NCI-H226 (cell line): Measurements from ENCODE around the gene EXOC4.

ENCODE experiments used
- DNase-seq: peaks from one replicate; pipeline ENCODE4 v3.0.0-alpha.2; 2015

Gene EXOC4

DNA sequence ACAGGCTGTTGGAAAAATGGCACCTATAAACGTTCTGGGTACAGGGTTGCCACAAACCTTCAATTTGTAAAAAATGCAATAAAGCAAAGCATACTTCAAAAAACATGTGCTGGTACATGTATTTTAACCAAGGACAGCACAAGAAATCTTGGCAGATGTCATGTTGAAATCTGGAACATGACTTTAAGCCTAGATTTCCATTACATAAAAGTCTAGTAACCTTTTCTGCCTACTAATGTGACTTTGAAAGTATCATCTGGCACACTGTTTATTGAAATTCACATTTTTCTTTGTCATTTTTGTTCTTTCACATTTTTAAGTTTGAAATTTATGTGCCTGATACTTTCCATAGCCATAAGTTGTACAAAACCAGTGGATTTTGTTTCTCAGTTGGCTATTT, 296.8 kb downstream of the EXOC4 start:
- no peak for DNase-seq

DNA sequence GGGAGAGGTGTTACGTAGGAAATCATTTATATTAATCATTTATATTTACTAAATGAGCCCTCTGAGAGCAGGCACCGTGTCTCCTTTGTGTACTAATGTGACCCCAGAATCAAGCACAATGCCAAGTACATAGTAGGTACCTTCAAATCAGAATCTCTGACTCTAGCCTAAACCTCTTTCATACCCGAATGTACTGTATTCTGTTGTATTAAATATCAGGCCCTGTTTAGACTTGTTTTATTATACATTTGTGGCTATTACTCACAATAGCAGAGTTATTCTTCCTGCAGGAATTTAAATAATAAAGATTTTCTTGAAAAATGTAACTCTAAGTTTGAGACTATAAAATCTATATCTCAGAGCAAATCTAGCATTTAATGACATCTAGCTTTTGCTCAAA, 297.3 kb downstream of the EXOC4 start:
- no peak for DNase-seq

DNA sequence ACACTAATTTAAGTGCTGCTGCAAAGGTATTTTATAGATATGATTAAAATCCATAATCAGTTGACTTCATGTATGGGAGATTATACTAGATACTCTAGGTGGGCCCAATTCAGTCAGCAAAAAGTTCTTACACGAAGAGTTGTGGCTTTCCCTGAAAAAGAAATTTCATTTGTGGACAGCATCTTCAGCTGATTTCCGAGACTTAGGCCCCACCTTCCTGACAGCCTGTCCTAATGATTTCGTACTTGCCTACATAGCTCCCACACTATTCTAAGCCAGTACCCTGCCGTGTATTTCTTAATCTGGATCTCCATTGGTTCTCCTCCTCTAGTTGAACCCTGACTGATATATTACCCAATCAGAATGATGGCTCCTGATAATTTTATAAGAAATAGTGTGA, 297.9 kb downstream of the EXOC4 start:
- DNase-seq: no peak

DNA sequence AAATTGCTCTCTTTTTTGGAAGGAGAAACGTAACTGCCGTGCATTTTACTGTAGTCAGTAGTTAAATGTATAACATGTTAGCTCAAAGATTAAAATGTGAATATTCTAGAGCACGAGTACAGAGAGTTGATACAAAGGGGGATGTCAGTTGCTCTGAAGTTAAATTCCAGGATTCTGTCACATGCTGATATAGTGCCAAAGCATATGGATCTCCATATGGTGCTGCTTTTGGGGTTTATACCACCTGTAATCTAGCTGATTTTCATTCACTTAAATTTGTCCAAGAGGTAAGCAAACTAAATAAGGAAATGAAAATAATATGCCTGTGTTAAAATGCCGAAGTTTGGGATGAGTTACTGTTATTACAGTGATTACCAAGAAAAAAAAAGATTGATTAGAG, 298.6 kb downstream of the EXOC4 start:
- no peak for DNase-seq

DNA sequence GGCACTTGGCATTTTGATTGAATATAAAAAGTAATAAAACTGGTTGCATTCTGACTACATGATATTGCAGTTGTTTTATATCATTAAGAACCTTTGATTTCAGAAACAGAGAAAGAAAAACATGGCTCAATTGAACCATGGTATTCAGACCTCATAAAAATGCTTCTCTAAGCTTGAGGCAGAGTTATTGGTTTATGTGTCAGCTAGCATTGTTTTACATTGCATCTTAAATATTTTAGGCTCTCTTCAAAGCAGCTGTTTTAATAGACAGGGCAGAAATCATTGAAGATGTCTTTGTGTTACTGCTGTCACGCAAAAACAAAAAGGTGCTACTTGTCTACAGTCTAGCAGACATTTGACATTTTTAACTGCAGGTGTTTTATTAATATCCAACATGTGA, 299.2 kb downstream of the EXOC4 start:
- DNase-seq: no peak

DNA sequence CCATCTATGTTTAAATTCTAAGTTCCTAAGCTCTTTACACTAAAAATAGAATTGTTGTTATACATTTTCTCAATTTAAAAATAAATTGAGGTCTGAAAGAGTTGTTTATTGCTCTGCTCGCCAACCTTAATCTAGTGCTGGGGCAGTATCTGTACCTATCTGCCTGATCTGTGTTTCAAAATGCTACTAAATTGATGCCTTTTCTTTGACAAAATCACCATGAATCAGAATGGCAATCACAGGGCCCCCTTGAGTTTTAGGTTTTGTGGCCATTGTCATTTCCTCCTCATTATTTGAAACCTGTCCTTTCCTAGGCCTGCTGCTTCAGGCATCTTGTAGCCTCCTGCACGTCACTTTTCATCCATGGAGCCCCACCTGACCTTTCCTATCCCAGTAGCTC, 301.5 kb downstream of the EXOC4 start:
- DNase-seq: no peak

DNA sequence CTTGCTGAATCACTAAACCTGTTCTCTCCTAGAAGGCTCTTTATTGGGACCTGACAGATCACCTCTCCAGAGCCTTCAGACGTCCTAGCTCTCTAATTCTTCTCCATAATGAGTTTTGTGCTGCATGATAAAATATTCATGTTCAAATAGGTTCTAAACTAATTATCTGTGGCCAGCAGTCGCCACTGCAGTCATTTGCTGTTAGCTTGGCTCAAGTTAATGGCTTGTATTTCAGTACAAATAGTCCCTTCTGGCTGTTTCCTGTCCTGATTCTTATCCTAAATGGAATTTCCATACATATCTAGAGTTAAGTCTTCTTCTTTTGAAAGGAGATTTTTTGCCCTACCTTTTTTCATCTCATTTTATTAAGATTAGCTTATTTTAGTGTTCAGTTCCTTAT, 303.2 kb downstream of the EXOC4 start:
- DNase-seq: no peak

DNA sequence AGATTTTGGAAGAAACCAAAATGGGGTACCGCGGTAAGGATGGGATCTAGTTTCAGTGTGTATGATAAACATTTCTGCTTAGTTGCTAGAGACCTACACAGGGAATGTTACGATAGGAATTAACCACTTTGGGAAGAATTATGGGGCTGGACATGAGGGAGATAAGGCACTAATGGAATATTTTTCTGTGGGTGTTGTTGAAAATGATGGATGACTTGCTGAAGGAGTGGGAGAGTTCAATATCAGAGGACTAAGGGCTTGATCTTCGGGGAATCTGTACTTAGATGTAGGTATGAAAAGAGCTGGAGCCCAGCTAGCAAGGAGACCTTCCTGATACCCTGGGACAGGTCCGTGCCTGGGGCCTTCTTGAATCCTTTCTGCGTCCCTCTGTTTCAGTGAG, 303.7 kb downstream of the EXOC4 start:
- DNase-seq: peak; percentile 22

DNA sequence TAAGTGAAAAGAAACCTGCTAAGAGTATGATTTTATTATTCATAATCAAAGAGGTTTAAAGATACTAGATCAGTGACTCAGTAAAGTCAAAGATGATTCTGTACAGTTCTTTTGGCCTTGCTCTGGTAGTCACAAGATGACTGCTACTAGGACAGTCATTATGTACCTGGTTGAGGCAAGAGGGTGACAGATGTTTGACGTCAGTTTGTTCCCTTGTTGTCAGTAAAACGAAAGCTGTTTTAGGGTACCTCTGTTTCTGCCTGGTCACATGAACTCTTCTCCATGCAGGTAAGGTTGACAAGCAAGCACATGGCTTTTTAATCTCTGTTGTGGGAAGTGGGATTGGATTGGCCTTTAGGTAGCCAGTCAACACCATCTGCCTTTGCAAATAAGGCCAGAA, 308.0 kb downstream of the EXOC4 start:
- no peak for DNase-seq

DNA sequence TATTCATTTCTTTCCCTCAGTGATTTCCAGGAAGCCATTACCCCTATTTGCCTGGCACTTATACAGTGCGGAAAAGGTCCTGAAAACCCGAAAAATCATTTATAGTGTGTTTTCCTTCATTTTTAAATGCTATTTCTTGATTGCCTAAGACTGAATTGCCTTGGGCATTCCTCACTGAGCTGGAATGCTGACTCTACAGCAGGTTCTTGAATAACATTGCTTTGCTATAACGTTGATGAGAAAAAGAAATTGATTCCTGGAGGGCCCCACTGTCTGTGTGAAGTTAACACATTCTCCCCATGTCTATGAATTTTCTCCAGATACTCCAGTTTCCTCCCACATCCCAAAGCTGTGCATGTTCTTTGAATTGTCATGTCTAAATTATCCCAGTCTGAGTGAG, 308.5 kb downstream of the EXOC4 start:
- no peak for DNase-seq

DNA sequence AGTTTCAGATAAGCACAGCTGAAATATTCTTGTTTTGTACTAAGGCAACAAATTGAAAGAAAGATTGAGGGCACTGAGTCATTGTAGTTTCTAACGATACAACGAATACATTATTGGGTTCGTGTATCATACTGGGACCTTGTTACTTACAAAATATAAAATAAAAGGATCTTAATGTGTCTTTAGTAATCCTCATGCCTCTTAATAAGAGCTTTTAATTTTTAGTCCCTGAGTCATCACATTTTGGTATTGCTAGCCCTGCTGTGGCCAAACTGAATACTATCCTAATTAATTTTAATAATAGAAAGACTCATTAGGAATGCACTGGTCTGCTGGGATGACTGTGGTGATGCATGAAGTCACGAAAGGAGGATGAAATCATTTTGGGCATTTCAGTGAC, 309.7 kb downstream of the EXOC4 start:
- DNase-seq: no peak

DNA sequence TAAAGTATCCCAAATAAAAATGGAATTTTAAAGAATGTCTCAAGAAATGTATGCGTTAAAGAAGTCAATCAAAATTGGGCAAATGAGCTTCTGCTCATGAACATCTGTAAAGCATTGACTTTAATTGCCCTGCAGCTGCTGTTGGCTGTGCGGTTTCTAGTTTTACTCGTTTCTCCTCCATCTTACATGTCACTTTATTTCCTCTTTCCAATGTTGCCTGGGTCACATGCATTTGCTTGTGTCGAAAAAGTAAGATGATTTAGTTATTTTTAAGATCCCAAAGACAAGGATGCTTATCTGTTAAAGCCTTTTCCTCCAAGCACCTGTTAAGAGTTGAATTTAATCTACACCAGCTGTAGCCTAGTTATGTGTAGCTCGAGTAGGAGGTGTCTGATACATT, 310.4 kb downstream of the EXOC4 start:
- no peak for DNase-seq

DNA sequence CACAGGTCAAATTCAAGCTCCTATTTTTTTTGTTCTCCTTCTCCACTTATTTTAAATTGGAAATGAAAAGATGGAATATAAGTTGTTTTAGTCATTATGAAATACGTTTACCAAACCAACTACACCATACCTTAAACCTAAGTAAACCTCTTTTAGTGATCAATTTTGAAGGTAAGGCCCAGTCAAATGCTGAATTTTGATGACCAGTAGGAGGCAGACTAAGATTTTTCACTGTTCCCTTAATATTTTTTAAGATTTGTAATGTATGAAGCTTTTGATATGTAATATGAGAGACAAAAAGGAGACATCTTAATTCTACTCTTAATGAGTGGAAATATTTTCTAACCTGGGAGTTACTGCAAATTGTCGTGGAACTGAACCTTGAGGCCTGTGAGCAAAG, 311.6 kb downstream of the EXOC4 start:
- no peak for DNase-seq

DNA sequence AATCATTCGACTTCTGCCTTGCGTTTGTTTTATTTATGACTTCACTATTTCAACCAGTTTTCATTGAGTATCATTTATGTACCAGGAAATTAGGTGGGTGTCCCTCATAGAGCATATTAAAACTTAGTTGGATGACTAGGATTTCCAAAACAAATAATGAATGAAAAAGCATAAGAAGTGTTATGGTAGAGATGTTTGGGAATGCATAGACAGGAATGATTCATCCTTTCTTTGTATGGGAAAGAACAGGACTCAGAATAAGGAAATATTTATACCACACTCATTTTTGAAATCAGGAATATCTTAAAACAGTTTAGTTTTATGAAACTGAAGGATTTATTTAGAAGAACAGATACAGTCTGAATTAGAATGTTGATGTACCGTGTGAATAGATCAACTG, 315.7 kb downstream of the EXOC4 start:
- no peak for DNase-seq

DNA sequence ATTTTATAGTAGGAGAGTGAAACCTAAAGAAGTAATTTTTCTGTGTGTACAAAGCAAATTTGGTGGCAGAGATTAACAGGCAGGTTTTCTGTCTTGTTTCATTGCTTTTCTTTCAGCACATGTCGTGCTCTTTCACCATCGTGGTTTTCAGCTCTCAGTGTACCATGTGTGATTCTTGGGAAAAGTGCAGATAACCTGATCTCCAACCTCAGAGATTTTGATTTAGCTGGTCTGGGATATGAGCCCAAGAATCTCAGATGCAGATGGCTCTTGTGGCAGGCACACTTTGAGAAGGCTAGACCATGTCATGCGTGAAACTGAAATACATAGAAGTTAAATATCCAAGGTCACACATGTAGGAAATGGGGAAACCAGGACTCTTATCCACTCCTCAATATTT, 317.4 kb downstream of the EXOC4 start:
- DNase-seq: no peak

DNA sequence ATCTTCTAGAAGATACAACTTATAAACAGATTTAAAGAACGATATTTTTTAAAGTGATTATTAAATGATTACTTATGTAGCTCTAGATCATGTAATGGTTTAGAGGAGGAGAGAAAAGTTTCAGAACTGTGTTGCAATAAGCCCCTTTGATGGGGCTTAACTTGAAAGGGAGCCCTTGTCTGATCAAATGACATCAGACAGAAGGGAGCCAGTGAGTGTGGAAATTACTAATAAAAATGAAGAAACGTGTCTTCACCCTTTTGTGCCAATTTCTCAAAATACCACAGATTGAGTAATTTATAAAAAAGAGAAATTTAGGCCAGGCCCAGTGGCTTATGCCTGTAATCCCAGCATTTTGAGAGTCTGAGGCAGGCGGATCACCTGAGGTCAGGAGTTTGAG, 318.2 kb downstream of the EXOC4 start:
- no peak for DNase-seq

DNA sequence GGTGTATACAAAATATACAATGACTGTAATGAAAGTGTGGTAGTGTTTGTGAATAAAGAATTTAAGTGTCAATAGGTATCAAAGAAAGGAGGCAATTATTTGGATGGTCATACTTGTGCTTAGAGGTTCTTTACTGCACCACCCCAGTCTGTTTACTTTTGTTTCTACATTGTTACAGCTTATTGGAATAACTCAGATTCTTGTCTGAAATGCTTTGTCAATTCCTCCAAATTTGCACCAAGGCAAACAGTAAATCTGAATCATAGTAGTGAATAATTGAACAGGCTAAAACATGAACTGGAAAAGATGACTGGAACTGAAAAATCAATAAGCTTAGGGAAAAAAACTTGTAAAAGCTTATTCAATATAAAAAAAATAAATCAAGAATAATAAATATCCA, 319.2 kb downstream of the EXOC4 start:
- no peak for DNase-seq

DNA sequence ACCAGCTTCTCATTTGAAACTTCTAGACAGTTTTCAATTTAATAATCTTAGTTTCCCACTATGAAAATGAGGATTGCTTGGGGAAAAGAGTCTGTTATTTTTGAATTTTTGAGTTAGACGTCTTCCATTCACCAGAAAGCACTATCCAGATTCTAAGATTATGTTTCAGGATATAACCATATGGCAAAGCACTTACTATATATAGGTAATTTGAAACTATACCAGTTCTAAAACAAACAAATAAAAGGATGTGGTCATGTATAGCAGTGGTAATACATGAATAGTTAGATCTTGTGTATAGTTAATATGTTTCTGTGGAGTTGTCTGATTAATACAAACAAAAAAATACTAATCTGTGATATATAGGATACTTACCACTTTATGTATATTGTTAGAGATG, 320.0 kb downstream of the EXOC4 start:
- DNase-seq: no peak

DNA sequence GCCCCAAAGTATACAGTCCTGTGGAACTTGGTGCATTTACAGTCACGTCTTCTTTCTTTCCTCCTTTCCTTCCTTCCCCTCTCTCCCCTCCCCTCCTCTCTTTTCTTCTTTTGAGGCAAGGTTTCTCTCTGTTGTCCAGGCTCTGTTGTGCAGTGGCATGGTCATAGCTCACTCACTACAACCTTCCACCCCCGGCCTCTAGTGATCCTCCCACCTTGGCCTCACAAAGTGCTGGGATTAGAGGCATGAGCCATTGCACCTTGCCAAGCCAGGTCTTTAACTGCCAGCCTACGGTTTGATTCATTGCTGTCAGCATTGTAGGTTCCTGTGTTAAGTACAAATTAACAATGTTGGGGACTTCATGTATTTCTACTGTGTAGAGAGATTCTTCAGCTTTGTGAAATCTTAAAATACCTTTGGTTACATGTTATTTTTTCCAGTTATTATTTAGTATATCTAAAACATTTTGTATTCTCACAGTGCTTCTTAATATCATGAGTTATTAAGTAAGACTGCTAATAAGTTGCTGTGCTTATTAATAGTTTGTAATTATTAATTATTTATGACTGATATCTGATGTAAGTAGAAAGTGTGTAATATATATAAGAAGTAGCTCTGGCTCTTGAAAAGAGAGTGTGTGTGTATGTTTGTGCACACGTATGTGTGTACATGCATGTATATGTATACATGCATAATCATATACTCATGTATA, 320.8 kb downstream of the EXOC4 start:
- no peak for DNase-seq

DNA sequence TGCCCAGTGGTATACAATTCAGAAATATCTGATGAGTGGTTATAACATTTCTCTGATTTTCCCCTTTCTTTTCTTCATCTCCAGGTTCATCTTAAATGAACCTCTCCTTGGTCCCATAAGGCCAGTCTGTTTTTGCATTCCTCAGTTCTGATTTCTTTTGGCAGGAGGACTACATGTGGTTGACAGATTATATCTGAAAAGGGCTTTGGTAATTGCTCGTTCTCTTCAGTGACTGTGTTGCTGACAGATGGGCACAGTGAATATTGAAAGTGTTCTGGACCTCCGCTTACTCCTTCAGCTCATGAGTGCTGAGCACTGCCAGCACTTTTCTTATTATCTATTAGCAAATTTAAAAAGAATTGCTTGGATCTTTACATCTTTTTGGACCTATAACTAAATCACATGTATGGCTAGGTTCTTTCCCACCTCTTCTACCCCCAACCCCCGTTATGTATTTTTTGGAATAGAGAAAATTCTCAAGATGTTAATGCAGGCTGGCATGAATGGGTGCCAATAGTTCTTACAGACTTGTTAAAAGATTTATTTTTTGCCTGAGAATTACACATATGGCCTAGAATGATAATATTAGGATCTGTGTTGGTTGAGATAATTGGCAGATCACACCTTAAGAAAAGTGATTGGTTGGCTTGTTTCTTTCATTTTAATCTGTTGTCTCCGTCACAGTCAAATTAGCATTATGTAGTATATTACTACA, 323.0 kb downstream of the EXOC4 start:
- DNase-seq: no peak

DNA sequence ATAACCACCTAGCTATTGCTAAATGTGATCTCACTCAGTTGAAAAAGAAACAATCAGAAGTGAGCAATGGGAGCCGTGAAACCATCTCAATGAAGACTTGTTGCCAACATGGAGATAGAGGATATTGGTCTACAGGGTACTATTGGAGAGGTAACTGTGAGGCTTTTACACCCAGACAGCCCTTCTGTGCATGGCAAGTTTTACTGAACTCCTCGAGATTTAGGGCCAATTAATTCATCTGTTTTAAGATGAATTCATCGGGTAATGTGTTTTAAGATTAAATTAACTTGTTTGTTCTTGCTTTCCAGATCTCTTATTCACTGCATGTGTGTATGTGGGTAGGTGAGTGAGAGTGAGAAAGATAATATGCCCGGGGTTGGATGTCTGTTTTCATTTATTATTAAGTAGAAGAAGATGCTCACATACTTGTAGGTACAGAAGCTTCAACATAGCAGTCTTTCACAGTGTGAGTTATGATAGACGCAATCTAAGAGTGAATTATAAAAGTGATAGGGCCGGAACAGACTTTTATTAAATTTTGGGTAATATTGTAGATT, 323.8 kb downstream of the EXOC4 start:
- no peak for DNase-seq

DNA sequence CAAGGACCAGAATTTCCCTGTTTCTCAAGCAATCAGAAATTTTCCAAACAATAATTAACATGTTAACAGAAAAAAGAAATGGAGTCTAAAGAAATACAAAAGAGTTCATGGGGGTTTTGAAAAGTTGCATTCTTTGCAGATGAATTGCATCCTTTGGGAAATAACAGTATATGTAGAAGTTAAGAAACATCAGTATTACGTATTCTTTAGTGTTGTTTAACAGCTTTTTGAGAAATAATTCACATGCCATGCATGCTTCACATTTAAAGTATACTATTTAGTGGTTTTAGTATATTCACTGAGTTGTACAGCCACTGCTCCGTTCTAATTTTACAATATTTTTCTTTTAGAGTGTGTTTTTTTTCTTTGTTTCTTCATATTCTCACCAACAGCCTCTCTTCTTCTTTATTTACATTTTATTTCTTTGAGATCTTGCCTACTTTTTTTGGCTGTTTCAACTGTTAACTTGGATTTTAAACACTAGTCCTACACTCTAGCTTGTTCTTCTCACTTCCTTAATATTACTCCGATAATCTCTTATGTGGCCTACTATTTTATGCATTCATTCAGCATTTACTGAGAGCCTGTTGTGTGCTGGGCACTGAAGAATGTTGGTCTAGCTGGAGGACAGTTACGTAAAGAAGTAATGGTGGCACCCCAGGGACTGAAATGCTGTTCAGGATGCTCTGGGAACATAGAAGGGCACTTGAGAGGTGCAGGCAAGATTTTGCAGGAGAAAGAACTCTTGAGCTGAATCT, 330.1 kb downstream of the EXOC4 start:
- no peak for DNase-seq

DNA sequence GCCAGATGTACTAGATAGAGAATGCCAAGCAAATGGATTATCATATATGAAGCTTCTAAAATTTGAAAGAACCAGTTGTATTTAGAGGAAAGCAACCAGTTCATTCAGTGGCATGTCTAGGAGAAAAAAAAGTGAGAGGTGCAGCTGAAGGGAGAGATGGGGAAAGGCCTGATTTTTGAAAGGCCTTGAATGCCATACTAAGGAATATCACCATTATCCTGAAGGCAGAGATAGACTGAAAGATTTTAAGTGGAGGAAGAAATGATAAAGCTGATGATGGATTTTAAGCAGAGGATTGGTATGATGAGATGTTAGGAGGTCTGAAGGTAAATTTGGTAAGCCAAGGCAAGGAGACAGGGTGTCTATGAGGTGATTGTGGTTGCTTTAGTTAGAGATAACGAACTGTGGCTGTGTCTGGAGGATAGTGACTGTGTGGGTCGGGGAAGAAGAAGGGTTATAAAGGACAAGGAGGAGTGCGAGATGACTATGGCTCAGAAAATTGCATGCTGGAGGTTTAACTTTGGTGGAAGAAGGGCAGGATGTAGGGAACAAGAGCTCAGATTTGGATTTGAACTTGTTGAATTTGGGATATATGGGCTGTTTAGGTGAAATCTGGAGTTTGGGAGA, 330.8 kb downstream of the EXOC4 start:
- DNase-seq: no peak
